EL (cell line): ENCODE results near the gene LGALS3BP.
"Not testable (repeated sequence)": the region's sequence is repeated elsewhere in the genome, so short reads cannot be mapped to it uniquely, and the experiment has no call there.

Source experiments
- DNase-seq: peaks from one replicate; pipeline ENCODE4 v3.0.0-alpha.2; 2016

The LGALS3BP gene, protein sequence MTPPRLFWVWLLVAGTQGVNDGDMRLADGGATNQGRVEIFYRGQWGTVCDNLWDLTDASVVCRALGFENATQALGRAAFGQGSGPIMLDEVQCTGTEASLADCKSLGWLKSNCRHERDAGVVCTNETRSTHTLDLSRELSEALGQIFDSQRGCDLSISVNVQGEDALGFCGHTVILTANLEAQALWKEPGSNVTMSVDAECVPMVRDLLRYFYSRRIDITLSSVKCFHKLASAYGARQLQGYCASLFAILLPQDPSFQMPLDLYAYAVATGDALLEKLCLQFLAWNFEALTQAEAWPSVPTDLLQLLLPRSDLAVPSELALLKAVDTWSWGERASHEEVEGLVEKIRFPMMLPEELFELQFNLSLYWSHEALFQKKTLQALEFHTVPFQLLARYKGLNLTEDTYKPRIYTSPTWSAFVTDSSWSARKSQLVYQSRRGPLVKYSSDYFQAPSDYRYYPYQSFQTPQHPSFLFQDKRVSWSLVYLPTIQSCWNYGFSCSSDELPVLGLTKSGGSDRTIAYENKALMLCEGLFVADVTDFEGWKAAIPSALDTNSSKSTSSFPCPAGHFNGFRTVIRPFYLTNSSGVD

DNA sequence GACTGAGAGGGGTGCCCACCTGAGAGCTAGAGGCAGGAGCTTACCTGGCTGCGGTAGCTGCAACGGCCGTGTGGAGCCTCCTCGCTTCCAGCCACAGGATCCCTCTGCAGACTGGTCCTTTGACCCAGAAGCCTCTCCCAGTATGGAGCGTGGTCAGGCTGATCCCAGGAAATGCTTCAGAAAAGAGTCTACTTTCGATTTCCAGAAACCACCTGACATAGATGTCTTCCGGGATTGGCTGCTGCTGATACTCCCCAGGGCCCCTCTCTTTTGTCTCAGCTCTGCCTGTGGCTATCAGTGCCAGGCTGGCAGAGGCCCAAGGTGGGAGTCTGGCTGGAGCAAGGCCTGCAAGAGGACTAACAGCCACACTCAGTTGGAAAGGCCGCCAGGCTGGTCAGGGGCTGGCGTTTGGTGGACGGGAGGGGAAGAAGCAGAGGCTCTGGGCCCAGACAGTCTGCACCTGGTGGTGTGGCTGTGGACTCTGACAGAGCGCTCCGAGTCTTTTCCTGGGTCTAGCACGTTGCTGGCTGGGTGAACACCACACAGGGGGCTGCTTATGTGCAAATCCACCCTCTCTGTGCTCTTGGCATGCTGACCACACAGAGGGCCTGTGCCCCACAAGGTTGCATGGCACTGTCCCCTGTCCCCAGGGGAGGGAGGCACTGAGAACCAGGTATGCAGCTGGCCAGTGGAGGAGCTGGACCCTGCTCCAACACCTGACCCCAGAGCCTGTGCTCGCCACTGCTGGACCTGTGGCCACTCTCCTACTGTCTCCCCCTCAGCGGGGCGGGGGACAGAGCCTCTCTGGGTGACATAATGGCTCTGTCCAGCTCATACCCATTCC lies at the start of gene LGALS3BP:
LGALS3BP (minus strand) TSS at position 144 of the 844 bp plus-strand sequence. CDS start 2,732 bp downstream, outside the sequence.
- peak; percentile 88 for DNase-seq

DNA sequence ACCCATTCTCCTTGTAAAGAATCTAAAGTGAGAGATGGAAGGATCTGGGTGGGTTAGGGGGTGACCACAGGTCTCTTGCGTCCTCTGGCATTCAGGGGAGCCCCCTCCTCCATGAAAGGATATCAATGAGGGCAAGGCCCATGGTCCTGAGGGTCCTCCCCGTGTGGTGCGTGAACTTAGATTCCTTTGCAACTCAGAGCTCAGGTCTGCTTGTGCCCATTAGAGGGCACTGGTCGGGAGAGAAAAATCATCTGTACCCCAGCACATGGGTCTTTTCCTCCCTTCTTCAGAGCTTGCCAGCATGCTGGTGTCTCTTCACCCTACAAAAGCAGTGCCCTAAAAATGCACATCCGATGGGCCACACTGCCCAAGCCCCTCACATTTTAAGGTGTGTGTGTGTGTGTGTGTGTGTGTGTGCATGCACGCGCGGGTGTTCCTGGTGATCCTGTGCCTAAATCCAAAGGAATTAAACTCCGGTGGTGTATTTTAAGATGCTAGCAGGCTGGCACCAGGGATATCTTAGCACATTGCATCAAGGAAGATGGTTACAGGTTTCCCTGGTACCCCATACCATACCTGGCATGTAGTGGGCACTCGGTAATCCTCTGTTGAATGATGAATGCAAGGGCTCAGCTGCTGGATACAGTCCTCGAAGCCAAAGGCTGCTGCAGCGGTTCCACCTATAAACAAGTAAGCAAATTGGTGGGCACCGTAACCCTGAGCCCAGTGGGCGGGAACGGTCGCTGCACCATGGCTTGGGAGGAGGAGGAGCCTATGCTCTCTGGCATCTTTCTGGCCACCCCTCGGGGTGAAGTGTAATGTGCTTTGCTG lies 49.0 kb upstream of the LGALS3BP start:
- DNase-seq, result no peak

DNA sequence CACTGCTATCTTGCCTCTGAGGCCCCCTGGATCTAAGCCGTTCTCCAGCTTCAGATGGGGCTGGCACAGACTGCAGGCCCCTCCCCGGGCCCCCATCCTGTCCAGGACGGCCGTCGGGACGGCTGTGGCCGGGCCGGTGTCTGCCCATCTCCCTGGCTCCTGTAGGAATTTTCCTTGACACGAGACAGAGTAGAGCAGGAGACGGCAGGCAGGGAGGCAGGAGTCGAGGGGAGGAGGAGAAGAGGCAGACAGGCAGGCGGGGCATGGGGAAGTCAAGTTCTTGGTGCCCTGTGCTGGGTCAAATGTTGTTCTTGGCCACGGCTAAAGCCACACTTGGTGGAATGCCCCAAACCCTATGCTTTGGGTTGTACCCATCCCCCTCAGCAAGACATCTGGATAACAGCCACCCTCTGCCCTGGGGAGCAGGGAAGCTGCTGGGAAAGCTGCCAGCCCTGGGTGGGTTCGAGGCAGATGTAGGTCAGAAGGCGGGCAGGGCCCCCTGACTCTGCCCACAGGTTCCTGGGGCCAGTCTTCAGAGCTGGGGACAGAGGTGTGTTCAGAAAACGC lies 48.3 kb upstream of the LGALS3BP start:
- DNase-seq, result peak; percentile 71

DNA sequence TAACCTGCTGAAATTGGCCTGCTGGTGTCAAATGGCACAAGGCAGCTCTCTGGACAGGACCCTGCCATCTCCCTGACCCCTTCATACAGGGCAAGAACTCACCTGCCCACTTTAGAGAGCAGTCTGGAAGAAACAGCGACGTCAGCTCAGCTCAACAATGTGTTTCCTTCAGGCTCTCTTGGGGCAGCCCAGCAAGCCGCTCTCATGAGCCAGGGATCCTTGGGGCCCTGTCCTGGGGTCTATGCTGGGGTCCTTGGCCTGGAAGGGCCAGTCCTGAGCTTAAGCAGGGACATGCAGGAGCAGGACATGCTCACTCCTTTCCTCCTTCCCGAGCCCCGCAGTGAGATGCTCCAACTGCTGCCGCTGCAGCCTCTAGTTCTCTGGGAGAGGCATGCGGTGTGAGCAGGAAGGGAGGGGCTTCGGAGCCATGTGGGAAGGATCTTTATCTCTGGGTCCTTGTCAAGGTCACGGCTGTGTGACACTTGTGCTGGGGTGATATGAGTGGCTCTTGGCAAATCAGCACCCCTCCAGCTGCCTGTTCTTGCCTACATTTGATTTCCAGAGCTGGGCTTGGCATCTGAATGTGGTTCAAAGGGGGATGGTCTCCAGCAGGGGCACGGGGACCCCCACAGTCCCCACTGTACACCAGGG lies 47.7 kb upstream of the LGALS3BP start:
- peak; percentile 43 for DNase-seq

DNA sequence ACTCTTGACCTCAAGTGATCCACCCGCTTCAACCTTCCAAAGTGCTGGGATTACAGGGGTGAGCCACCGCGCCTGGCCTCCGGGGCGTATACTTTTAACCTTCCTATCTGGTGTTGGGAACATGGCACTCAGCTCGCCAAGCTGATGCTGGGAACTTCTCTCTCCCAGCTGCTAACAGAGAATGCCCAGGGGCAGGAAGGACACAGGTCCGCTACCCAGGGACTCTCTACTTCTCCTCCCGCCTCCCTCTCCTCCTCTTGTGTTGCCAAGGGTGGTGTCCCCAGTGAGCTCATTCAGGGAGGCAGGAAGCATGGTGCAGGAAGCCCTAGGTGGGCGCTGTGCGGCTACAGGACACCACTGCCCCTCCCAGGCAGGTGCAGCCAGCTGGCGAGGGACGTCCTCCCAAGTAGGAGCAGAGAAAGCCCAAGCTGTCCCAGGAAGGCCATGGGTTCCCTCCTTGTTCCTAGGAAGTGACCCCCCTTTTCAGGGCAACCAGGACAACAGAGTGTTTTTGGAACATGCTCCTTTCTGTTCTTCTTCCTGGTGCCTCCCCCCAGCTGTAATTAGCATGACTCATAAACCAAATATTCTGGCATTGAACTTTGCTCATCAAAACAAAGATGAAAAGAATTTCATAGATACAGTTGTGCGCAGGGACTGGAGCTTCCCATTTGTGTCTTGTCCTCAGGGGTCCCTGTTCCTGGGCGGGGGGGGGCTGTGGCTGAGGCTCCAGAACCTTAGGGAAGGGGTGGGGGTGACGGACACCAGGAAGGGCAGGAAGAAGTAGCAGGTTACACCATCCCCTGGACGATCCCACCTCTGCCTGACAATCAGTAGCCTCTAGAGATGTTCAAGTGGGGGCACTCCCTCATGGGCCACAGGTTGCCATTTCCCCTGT lies 46.9 kb upstream of the LGALS3BP start:
- peak; percentile 89 for DNase-seq

DNA sequence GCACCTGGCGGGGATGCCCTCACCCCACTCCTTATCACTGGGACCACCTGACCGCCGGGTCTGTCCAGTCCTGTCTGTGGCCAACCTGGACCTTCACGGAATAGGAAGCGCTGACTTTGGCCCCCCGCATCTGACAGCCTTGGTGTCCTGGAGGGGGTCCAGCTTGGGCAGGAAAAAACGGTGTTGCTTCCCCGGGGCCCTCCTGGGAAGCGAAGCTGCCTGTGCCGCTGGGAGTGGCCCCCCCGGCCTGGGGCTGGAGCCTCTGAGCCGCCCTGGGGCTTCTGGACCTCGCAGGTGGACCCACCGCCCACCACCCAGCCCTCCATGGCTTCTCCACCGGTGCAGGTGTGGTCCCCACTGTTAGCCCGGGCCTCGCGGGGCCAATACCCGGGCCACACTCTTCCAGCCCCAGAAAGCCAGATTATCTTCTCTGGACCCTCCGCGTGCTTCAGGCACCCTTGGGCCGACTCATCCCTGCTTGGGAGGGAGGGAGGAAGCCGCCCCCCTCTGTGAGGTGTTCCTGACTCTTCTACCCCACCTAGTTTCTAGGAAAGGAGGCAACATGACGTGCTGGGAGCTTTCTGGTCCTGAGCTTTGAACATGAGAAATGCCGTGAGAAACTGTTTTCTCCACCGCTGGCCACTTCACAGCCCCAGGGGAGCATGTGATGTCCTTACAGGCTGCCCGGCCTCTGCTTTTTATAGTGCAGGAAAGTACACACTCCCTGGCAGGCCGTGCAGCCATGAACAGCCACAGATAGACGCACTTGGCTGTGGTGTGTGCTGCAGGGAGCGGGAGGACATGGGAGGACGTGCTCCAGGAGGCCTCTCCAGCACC lies 45.4 kb upstream of the LGALS3BP start:
- DNase-seq, result no peak

DNA sequence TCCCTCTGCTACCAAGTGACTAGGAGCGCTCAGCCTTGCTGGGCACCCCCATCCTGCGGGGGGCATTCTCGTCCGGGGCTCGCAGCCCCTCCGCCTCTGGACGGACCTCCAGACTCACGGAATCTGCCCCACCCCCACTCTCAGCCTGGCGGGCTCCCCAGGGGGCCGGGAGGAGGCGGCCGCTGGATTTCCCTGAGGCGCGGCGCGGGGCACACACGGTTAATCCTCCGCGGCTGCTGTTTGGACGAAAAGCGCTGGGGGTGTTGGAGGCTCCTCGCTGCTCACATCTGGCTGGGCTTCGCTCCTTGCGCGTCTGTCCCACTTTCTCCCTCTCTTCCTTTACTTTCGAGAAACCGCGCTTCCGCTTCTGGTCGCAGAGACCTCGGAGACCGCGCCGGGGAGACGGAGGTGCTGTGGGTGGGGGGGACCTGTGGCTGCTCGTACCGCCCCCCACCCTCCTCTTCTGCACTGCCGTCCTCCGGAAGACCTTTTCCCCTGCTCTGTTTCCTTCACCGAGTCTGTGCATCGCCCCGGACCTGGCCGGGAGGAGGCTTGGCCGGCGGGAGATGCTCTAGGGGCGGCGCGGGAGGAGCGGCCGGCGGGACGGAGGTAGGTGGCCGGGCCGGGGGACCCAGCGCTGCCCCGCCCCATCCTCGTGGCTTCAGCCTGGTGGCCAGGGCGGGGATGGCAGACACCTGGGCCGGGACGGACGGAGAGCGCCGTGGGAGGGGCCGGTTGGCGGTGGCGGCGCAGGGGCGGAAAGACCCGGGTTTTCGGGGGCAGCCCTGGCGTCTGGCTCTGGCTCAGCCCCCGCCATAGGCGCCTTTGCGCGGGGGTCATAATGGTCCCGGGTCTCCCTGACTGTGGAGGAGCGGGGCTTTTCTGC lies 44.4 kb upstream of the LGALS3BP start, which contains the start of gene C1QTNF1:
C1QTNF1 (plus strand) TSS at position 284 of the 886 bp plus-strand sequence. CDS start 19,800 bp downstream, outside the sequence.
- peak; percentile 50 for DNase-seq

DNA sequence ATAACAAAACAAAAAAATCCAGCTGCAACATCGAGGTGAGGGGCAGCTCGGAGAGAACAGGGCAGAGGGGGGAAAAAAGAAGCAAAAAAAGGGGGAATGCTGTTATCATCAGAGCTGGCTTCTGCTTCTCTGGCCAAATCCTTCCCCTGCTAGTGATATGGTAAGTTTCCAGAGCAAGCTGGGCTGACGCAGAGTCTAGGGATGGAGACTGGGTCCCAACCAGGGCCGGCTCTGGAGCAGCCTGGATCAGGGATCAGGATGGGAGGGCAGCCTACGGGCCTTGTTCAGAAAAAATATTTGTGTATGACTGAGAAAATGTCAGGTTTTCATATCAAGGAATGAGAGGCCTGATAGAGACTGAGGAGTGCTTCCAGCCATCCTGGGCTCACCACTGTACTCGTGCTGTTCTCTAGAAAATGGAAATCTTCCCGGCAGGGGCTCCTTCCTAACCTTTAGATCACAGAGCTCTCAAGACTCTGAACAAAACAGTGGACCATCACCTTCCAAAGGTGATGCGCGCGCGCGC lies 43.5 kb upstream of the LGALS3BP start:
- no peak for DNase-seq

DNA sequence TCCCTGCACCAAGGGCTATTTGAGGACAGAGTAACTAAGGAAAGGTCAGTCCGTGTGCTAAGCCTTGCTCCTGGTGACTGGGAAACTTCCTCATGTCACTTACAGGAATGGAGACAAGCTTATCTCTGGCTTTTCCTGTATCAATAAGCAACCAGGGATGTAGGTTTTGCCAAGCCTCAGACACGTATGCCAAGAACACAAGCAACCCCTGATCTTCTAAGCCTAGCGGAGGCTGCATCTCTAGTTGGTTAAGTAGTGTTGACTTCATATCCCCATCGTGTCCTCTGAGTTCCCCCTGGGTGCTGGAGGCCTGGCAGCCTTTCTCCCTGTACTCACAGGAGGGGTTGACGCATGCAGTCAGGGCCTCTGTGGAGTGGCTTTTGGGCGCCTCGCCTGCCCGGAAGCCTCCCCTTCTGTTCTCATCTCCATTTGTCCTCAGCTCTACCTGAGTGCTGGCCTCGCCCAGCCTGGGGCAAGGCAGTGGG lies 42.8 kb upstream of the LGALS3BP start:
- DNase-seq, result no peak

DNA sequence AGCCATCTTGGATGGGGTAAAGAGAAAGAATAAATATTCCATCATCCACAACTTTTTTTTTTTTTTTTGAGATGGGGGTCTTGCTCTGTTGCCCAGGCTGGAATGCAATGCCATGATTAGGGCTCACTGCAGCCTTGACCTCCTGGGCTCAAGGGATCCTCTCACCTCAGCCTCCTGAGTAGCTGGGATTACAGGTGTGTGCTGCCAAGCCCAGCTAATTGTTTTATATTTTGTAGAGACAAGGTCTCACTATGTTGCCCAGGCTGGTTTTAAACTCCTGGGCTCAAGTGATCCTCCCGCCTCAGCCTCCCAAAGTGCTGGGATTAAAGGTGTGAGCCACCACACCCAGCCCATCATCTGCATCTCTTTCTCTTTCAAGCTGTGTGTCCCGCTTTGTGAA lies 42.2 kb upstream of the LGALS3BP start:
- not testable (repeated sequence) for DNase-seq

DNA sequence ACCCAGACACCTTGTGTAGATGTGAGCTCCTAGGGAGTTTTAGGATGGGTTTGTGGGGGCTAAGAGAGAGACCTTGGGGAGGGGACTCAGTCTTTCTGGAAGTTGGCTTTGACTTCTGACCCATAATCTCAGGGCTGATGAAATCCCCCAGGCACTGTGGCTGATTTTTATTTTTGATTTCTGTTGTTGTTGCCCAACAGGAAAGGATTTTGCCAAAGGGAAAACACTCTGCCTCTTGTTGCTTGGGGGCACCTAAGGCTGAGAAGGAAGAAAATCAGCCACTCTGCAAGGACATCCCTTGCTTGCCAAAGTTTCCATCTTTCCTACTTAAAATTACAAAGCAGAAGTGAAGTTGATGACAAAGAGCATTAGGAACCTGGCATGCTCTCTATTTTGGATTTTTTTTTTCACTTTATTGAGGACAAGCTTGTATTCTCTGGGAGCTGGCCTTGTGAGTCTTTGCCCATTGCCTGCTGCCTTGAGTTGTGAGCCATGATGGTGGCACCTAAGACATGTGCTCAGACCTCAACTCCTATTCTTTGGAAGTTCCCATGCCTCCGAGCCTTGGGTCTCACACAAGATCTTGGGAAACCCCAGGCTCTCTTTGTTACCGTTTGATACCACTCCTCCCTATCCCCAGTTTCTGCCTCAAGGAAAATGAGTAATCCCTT lies 41.0 kb upstream of the LGALS3BP start:
- DNase-seq, result peak; percentile 25

DNA sequence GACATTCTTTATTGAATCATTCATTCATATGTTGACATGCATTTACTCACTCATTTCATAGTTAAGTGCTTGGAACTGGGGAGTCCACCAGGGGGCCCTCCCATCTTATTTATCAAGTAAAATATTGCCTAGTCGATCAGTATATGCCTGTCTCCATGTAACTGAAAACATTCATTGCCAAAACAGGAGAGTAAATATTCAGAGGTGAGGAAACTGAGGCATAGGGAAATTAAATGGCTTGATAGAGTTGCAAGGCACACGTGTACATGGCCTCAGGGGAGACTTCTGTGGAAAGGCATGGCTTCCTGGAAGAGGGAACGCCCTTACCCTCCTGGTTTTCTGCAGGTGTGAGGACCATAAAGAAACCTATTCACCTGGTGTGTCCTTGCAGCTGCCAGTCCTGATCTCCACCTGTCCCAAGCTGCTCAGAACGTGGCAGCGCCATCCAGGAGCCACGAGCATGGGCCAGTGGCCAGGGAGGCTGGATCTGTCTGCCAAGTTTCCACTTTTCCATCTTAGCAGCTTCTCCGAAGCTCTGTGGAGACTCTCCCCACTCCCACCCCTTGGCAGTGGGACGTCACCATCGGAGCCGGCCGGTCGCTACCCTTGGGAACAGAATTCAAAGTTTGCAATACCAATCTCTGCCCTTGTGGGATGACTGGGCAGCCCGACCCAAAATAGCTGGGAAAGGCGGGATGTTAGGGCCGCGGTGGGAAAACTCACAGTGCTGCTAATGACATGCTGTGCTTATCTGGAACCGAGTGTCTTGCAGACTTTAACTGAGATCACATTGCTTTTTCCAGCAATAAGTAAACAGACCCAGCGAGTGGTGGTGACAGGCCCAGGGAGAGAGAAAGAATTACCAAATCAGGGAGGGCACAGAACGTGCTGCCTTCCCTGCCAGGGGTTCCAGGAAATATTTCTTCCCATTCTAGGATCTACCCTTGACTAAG lies 40.2 kb upstream of the LGALS3BP start:
- peak; percentile 77 for DNase-seq

DNA sequence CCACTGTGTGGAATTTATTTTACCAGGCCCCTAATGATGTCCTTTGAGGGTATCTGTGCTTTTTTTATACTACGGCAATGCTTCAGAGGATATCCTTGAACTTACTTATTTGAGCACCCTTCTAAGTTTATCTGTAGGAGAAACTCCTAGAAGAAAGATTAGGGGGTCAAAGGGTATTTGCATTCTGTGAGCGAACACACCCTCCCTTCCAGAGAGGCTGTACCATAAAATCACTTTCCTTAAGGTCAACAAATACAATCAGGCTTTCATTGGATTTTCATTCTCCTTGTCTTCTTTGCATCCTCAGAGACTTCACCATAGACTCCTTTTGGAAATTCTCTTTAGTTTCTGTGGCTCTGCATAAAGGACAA lies 39.5 kb upstream of the LGALS3BP start:
- no peak for DNase-seq

DNA sequence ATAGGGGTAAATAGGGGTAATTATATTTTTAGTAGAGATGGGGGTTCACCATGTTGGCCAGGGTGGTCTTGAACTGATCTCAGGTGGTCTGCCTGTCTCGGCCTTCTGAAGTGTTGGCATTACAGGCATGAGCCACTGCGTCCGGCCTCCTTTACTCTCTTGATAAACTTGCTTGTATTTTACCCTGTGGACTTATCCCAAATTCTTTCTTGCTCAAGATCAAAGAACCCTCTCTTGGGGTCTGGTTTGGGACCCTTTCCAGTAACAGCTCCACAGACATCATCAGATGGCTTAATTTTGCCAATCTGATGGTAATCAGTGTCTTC lies 38.6 kb upstream of the LGALS3BP start:
- no peak for DNase-seq

DNA sequence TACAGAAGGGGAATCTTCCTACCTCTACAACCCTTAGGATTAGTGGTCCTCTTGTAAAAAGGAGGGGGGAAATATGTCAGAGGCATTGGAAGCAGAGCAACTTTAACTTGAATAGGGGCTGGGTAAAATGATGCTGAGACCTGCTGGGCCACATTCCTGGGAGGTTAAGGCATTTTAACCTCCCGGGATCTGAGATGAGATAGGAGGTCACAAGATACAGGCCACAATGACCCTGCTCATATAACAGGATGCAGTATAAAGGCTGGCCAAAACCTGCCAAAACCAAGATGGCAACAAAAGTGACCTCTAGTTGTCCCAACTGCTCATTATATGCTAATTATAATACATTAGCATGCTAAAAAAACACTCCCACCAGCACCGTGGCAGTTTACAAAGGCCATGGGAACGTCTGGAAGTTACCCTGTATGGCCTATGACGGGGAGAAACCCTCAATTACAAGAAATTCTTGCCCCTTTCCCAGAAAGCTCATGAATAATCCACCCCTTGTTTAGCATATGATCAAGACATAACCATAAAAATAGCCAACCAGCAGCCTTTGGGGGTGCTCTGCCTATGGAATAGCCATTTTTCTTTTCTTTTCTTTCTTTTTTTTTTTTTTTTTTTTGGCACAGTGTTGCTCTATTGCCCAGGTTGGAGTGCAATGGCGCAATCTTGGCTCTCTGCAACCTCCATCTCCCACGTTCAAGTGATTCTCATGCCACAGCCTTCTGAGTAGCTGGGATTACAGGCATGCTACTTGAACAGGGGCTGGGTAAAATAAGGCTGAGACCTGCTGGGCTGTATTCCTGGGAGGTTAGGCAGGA lies 38.0 kb upstream of the LGALS3BP start:
- DNase-seq, result no peak
